MM.1S (cell line): ENCODE data around the gene EHMT2.
"Not testable (repeated sequence)": the region's sequence is repeated elsewhere in the genome, so short reads cannot be mapped to it uniquely, and the experiment has no call there.

Experiments used
- DNase-seq: peaks from one replicate; pipeline ENCODE4 v3.0.0-alpha.2; 2015
- H2AFZ ChIP-seq: fragments of 300-600 bp; sonication (generic); 2 replicates; pipeline ENCODE4 v1.6.0; 2016; ENCODE audit warnings: antibody characterized with exemption, low read length
- H3F3A ChIP-seq: fragments of 300-600 bp; sonication (generic); 2 replicates; pipeline ENCODE4 v1.6.1; 2016; ENCODE audit warnings: mild to moderate bottlenecking, antibody characterized with exemption, low read length, moderate library complexity, mixed read lengths; ENCODE audit not compliant: insufficient read depth
- H3K27ac ChIP-seq: fragments of 300-600 bp; sonication (generic); 2 replicates; pipeline ENCODE4 v1.5.1; 2016; ENCODE audit warnings: mild to moderate bottlenecking, low read length
- H3K27me3 ChIP-seq: fragments of 300-600 bp; sonication (generic); replicated peaks from 2 replicates; pipeline ENCODE4 v1.6.0; 2016; ENCODE audit warnings: low read length; ENCODE audit not compliant: insufficient read depth
- H3K36me3 ChIP-seq: fragments of 300-600 bp; sonication (generic); replicated peaks from 2 replicates; pipeline ENCODE4 v1.6.1; 2016; ENCODE audit warnings: mild to moderate bottlenecking, low read length, mixed read lengths; ENCODE audit not compliant: insufficient read depth
- H3K4me1 ChIP-seq: fragments of 300-600 bp; sonication (generic); 2 replicates; pipeline ENCODE4 v1.6.1; 2016; ENCODE audit warnings: low read length, mixed read lengths
- H3K4me2 ChIP-seq: fragments of 300-600 bp; sonication (generic); 2 replicates; pipeline ENCODE4 v1.6.0; 2016; ENCODE audit warnings: low read depth, low read length
- H3K4me3 ChIP-seq: fragments of 300-600 bp; sonication (generic); 2 replicates; pipeline ENCODE4 v1.5.1; 2016; ENCODE audit warnings: low read length, mixed read lengths
- H3K79me2 ChIP-seq: fragments of 300-600 bp; sonication (generic); 2 replicates; pipeline ENCODE4 v1.6.1; 2016; ENCODE audit warnings: mixed run types, low read length, mixed read lengths
- H3K9ac ChIP-seq: fragments of 300-600 bp; sonication (generic); 2 replicates; pipeline ENCODE4 v1.6.1; 2016; ENCODE audit warnings: low read length, mixed read lengths
- H3K9me2 ChIP-seq: fragments of 300-600 bp; sonication (generic); replicated peaks from 2 replicates; pipeline ENCODE4 v1.6.1; 2016; ENCODE audit warnings: mild to moderate bottlenecking, low read length, mixed read lengths; ENCODE audit not compliant: insufficient read depth
- H3K9me3 ChIP-seq: fragments of 300-600 bp; sonication (generic); replicated peaks from 2 replicates; pipeline ENCODE4 v1.6.1; 2016; ENCODE audit warnings: mild to moderate bottlenecking, low read length, mixed read lengths; ENCODE audit not compliant: insufficient read depth
- H4K20me1 ChIP-seq: fragments of 300-600 bp; sonication (generic); 2 replicates; pipeline ENCODE4 v1.6.1; 2016; ENCODE audit warnings: mild to moderate bottlenecking, low read length, moderate library complexity, mixed read lengths; ENCODE audit not compliant: insufficient read depth
- CTCF ChIP-seq: fragments of 300-600 bp; sonication (generic); IDR thresholded peaks from 2 replicates; pipeline ENCODE4 v1.5.1; 2016; ENCODE audit warnings: antibody characterized with exemption, low read length, mixed read lengths
- EZH2 ChIP-seq: fragments of 300-600 bp; sonication (generic); optimal IDR thresholded peaks from 2 replicates; pipeline ENCODE3; 2017; ENCODE audit warnings: low read depth, mild to moderate bottlenecking, antibody characterized with exemption, low read length, mixed read lengths
- EZH2phosphoT487 ChIP-seq: fragments of 300-600 bp; sonication (generic); IDR thresholded peaks from 2 replicates; pipeline ENCODE4 v1.6.1; 2018; ENCODE audit warnings: antibody characterized with exemption, low read length

Gene EHMT2

GRCh38 chr6:31915756-31916155 lies 18.3 kb upstream of the EHMT2 start:
- Histone ChIP-seq H3K36me3 (no peaks in the 10 kb centered on the region), H3K4me3 (no peak overlapping the region), H3K27ac (no peak overlapping the region), H3F3A (no peaks in the 10 kb centered on the region), H4K20me1 (no peaks in the 10 kb centered on the region), H3K9ac (no peak overlapping the region), H3K9me3 (no peaks in the 10 kb centered on the region), H3K4me2 (no peak overlapping the region), H3K27me3 (no peaks in the 10 kb centered on the region), H3K9me2 (no peaks in the 10 kb centered on the region), H2AFZ (no peak overlapping the region), H3K4me1 (no peaks in the 10 kb centered on the region), H3K79me2 (no peaks in the 10 kb centered on the region)
- TF ChIP-seq CTCF (no peak), EZH2 (no peak), EZH2phosphoT487 (no peak)
- DNase-seq: no peak

- Histone ChIP-seq H3K4me1 (no peaks in the 10 kb centered on the region), H3F3A (no peaks in the 10 kb centered on the region), H3K4me2 (no peak overlapping the region), H2AFZ (no peak overlapping the region), H3K9me2 (no peaks in the 10 kb centered on the region), H3K9me3 (no peaks in the 10 kb centered on the region), H3K36me3 (no peaks in the 10 kb centered on the region), H4K20me1 (no peaks in the 10 kb centered on the region), H3K9ac (no peak overlapping the region), H3K27ac (no peak overlapping the region), H3K4me3 (no peak overlapping the region), H3K27me3 (no peaks in the 10 kb centered on the region), H3K79me2 (no peaks in the 10 kb centered on the region)
- TF ChIP-seq CTCF (no peak), EZH2phosphoT487 (no peak)
- DNase-seq: no peak
Observed at GRCh38 chr6:31915351-31915750, 17.9 kb upstream of the EHMT2 start.

- no peaks in the 10 kb centered on the region for H4K20me1 ChIP-seq
- no peak overlapping the region for H2AFZ ChIP-seq
- no peak overlapping the region for H3K4me2 ChIP-seq
- H3K27ac ChIP-seq: no peak overlapping the region
- no peaks in the 10 kb centered on the region for H3K9me2 ChIP-seq
- TF ChIP-seq EZH2 (no peak), EZH2phosphoT487 (no peak), CTCF (no peak)
- H3K4me1 ChIP-seq: peaks cover 14% of the 10 kb centered on the region; the same call in 1 of the 2 replicates
- DNase-seq: no peak
- no peaks in the 10 kb centered on the region for H3K79me2 ChIP-seq
- peaks cover 8% of the 10 kb centered on the region; the same call in 1 of the 2 replicates for H3F3A ChIP-seq
- no peak overlapping the region for H3K9ac ChIP-seq
- no peak overlapping the region for H3K4me3 ChIP-seq
- no peaks in the 10 kb centered on the region for H3K27me3 ChIP-seq
- no peaks in the 10 kb centered on the region for H3K9me3 ChIP-seq
- H3K36me3 ChIP-seq: no peaks in the 10 kb centered on the region
Observed at GRCh38 chr6:31911826-31912585, 14.5 kb upstream of the EHMT2 start.

GRCh38 chr6:31909298-31909697 lies 11.8 kb upstream of the EHMT2 start:
- not testable (repeated sequence) for H3K4me3 ChIP-seq, H3K9ac ChIP-seq, DNase-seq, H3K27ac ChIP-seq, H2AFZ ChIP-seq, H3K9me2 ChIP-seq, H4K20me1 ChIP-seq, H3K36me3 ChIP-seq, H3F3A ChIP-seq, H3K27me3 ChIP-seq, H3K9me3 ChIP-seq, H3K79me2 ChIP-seq
- Histone ChIP-seq H3K4me2 (peak overlapping the region; percentile 56), H3K4me1 (peaks cover 14% of the 10 kb centered on the region; the same call in 1 of the 2 replicates)
